Measurements from ENCODE around the gene SSH2.

The SSH2 gene

GRCh38 chr17:29619251-29619650 lies 310.8 kb downstream of the SSH2 start:
- no peak for DNase-seq

- no peak for DNase-seq
Measured at GRCh38 chr17:29618272-29619065, 311.6 kb downstream of the SSH2 start.

GRCh38 chr17:29617481-29618271 lies 312.4 kb downstream of the SSH2 start:
- peak; percentile 93 for DNase-seq

GRCh38 chr17:29617125-29617480 lies 312.9 kb downstream of the SSH2 start:
- peak; percentile 96 for DNase-seq

GRCh38 chr17:29616300-29617048 lies 313.6 kb downstream of the SSH2 start:
- peak; percentile 73 for DNase-seq

GRCh38 chr17:29615492-29616299 lies 314.3 kb downstream of the SSH2 start:
- peak; percentile 93 for DNase-seq

- no peak for DNase-seq
Measured at GRCh38 chr17:29615048-29615385, 315.0 kb downstream of the SSH2 start.

GRCh38 chr17:29614349-29615047 lies 315.5 kb downstream of the SSH2 start:
- DNase-seq, result no peak

- no peak for DNase-seq
Measured at GRCh38 chr17:29613856-29614255, 316.2 kb downstream of the SSH2 start.

- peak; percentile 99 for DNase-seq
Measured at GRCh38 chr17:29613352-29613837, 316.6 kb downstream of the SSH2 start.

- no peak for DNase-seq
Measured at GRCh38 chr17:29612404-29613280, 317.4 kb downstream of the SSH2 start.

GRCh38 chr17:29612094-29612403 lies 318.0 kb downstream of the SSH2 start:
- no peak for DNase-seq

GRCh38 chr17:29611351-29612093 lies 318.5 kb downstream of the SSH2 start:
- DNase-seq, result no peak

GRCh38 chr17:29610395-29610794 lies 319.6 kb downstream of the SSH2 start:
- DNase-seq, result no peak

- no peak for DNase-seq
Measured at GRCh38 chr17:29608986-29609385, 321.0 kb downstream of the SSH2 start.

GRCh38 chr17:29607557-29608195 lies 322.4 kb downstream of the SSH2 start:
- DNase-seq, result no peak

- no peak for DNase-seq
Measured at GRCh38 chr17:29603109-29603674, 326.8 kb downstream of the SSH2 start.

GRCh38 chr17:29597361-29598172 lies 332.5 kb downstream of the SSH2 start:
- DNase-seq, result no peak

GRCh38 chr17:29596811-29597210 lies 333.2 kb downstream of the SSH2 start:
- DNase-seq, result no peak
